Panc1 (cell line): ENCODE results near the gene ICA1. TPM values are rescaled to one million over a fixed set of nuclear protein-coding genes. Genes with fewer than 3 reads are reported as not detected.

Experiments
- ATAC-seq: fragments of 200-7000 bp; cut with Tn5 transposase; 2 replicates; pipeline ENCODE4 v1.9.1; 2020; ENCODE audit warnings: mild to moderate bottlenecking, moderate library complexity
- BruUV-seq: library from RNA; stranded (reverse); fragments of 400-500 nt; replicated peaks from 2 replicates; lab custom pipeline; 2021; lab: Mats Ljungman, UMichigan
- CTCF ChIA-PET: fragments of 300-600 bp; sonication (Branson Sonifier 250); formaldehyde crosslinking; loops from one replicate; lab custom pipeline; 2022; ENCODE audit warnings: antibody characterized with exemption; lab: Charles Lee
- POLR2A ChIA-PET: fragments of 300-600 bp; sonication (Branson Sonifier 250); formaldehyde crosslinking; loops from one replicate; lab custom pipeline; 2022; ENCODE audit warnings: antibody characterized with exemption; lab: Charles Lee
- DNase-seq: peaks from one replicate; pipeline ENCODE4 v3.0.0-alpha.2; 2010; ENCODE audit warnings: low read depth, low spot score
- H3K27ac ChIP-seq: 2 replicates; pipeline ENCODE4 v1.5.1; 2011; ENCODE audit warnings: mild to moderate bottlenecking, low read length, inconsistent platforms
- H3K27me3 ChIP-seq: fragments of 200-500 bp; sonication (Bioruptor generic); 2 replicates; pipeline ENCODE4 v1.6.0; 2014; ENCODE audit warnings: low read length, inconsistent platforms; ENCODE audit not compliant: control insufficient read depth, insufficient read depth
- H3K36me3 ChIP-seq: fragments of 200-500 bp; sonication (Bioruptor generic); 2 replicates; pipeline ENCODE4 v1.5.1; 2014; ENCODE audit warnings: inconsistent platforms, mild to moderate bottlenecking, low read length, moderate library complexity; ENCODE audit not compliant: control insufficient read depth, insufficient read depth
- H3K4me1 ChIP-seq: 2 replicates; pipeline ENCODE4 v1.5.1; 2011; ENCODE audit warnings: inconsistent platforms, mild to moderate bottlenecking, low read length, moderate library complexity; ENCODE audit not compliant: control insufficient read depth, insufficient read depth
- H3K4me3 ChIP-seq, 2 experiments: 2 replicates each; pipeline ENCODE4 v1.5.1; 2011 to 2012; ENCODE audit warnings: low read depth in 2 of 2, low read length in 2 of 2, mild to moderate bottlenecking in 2 of 2, inconsistent platforms in 1 of 2, moderate library complexity in 1 of 2
- H3K9me3 ChIP-seq: fragments of 200-500 bp; sonication (Bioruptor generic); 2 replicates; pipeline ENCODE4 v1.5.1; 2014; ENCODE audit warnings: low read depth, mild to moderate bottlenecking, inconsistent platforms, low read length, moderate library complexity; ENCODE audit not compliant: control insufficient read depth, insufficient read depth
- CTCF ChIP-seq: fragments of 450-650 bp; IDR thresholded peaks from 2 replicates; pipeline ENCODE4 v1.5.1; 2017; ENCODE audit warnings: mild to moderate bottlenecking
- POLR2AphosphoS5 ChIP-seq: IDR thresholded peaks from 2 replicates; pipeline ENCODE4 v1.6.1; 2012; ENCODE audit warnings: mild to moderate bottlenecking, low read depth, low read length, moderate library complexity
- REST ChIP-seq, 2 experiments: IDR thresholded peaks; 2 replicates each; pipeline ENCODE4 v1.6.1; 2011 to 2012; ENCODE audit warnings: low read depth in 2 of 2, control low read depth in 1 of 2, low read length in 1 of 2, mild to moderate bottlenecking in 1 of 2, moderate library complexity in 1 of 2; ENCODE audit not compliant: insufficient read depth in 1 of 2
- SIN3A ChIP-seq: IDR thresholded peaks from 2 replicates; pipeline ENCODE4 v1.6.1; 2012; ENCODE audit warnings: low read depth, mild to moderate bottlenecking, low read length, moderate library complexity, borderline replicate concordance; ENCODE audit not compliant: insufficient read depth
- TCF7L2 ChIP-seq: IDR thresholded peaks from 2 replicates; pipeline ENCODE4 v1.6.1; 2011; ENCODE audit warnings: mild to moderate bottlenecking, low read depth, low read length, inconsistent platforms
- in situ Hi-C: cut with HindIII; loops from 2 replicates; pipeline ENCODE4 v1.10.0; 2016; ENCODE audit warnings: low sequenced_read_pairs, low pct_unique_long_range_greater_than_20kb
- intact Hi-C: fragments of 100-400 bp; cut with micrococcal nuclease; formaldehyde crosslinking; loops from one replicate; pipeline ENCODE4 v1.10.0; 2022; ENCODE audit not compliant: unreplicated experiment
- total RNA-seq: library from RNA; stranded (reverse); gene quantifications from one replicate; pipeline ENCODE4 v1.2.1, GENCODE V29; 2021; ENCODE audit not compliant: unreplicated experiment

Gene ICA1
- total RNA-seq, 1 experiment from 2014 or later = 1.1 TPM

GRCh38 chr7:8085420-8085819 lies 176.5 kb downstream of the ICA1 start:
- Histone ChIP-seq H3K9me3 (no peaks in the 10 kb centered on the region), H3K27ac (no peak overlapping the region), H3K4me3 (no peak overlapping the region), H3K27me3 (no peaks in the 10 kb centered on the region), H3K4me1 (no peaks in the 10 kb centered on the region), H3K36me3 (no peaks in the 10 kb centered on the region; the same call in 1 of the 2 replicates)
- CTCF ChIA-PET = no interaction called here
- ATAC-seq (no peak), DNase-seq (no peak)
- POLR2A ChIA-PET = no interaction called here
- no TSS peak for BruUV-seq
- in situ Hi-C loops = no loop called here
- intact Hi-C loops = no loop called here
- TF ChIP-seq POLR2AphosphoS5 (no peak), TCF7L2 (no peak), SIN3A (no peak), REST (IDR thresholded peaks at IDR 0.05; ENCODE audit: insufficient read depth in 1 of 2, low read depth in 2 of 2, low read length in 1 of 2) (no peak), CTCF (no peak)

GRCh38 chr7:8084836-8085235 lies 177.1 kb downstream of the ICA1 start:
- Histone ChIP-seq H3K27ac (no peak overlapping the region), H3K4me3 (no peak overlapping the region), H3K9me3 (no peaks in the 10 kb centered on the region), H3K27me3 (no peaks in the 10 kb centered on the region), H3K36me3 (no peaks in the 10 kb centered on the region; the same call in 1 of the 2 replicates), H3K4me1 (no peaks in the 10 kb centered on the region)
- POLR2A ChIA-PET = no interaction called here
- intact Hi-C loops (no loop called here), in situ Hi-C loops (no loop called here)
- no peak for ATAC-seq
- DNase-seq = no peak
- CTCF ChIA-PET = no interaction called here
- BruUV-seq = no TSS peak
- TF ChIP-seq TCF7L2 (no peak), POLR2AphosphoS5 (no peak), SIN3A (no peak), REST (IDR thresholded peaks at IDR 0.05; ENCODE audit: insufficient read depth in 1 of 2, low read depth in 2 of 2, low read length in 1 of 2) (no peak), CTCF (no peak)
